ENCODE data around the gene HOXB1. TPM values are rescaled to one million over a fixed set of nuclear protein-coding genes. Genes with fewer than 3 reads are reported as not detected.

HOXB1 gene
- total RNA-seq, 1 experiment from 2014 or later: not detected

DNA sequence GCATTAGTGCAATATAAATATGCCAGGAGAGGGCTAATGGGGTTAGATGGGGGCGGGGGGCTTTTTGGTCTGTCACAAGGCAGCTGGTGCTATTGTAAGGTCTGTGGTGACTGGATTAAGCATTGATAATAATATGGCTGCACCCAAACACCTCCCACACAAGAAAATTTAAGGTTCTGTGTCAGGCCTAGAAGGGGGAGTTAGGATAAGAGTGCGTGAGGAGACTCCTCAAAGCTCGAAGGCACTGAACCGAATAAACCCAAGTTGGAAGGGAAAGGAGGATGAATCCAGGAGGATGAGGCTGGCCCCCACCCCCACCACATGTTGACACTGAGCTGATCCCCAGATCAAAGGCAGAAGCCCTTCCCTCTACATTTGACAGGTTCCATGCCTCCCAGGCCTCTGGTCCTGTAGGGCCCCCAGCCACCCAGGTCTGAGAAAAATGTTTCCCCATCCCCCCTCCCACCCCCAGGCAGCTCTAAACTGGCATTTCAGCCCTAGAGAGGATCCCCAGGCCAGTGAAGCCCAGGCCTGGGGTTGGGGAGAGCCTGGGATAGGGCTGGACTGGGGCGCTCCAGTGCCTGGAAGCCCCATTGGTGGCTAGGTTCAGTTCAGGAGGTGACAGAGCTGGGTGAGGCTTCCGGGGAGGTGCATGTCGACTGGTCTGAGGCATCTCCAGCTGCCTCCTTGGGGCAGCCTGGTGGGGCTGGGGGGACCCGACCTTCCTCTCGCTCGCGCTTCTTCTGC is 1.7 kb downstream of the HOXB1 start:
- Mint-ChIP-seq H3K9me3 (ENCODE audit: unreplicated experiment) (no peaks in the 10 kb centered on the region), H3K4me3 (ENCODE audit: unreplicated experiment) (no peak overlapping the region), H3K27me3 (ENCODE audit: insufficient read depth, unreplicated experiment) (no peaks in the 10 kb centered on the region), H3K27ac (ENCODE audit: unreplicated experiment) (no peak overlapping the region), H3K4me1 (ENCODE audit: low read depth, unreplicated experiment) (no peaks in the 10 kb centered on the region), H3K36me3 (ENCODE audit: insufficient read depth, unreplicated experiment) (no peaks in the 10 kb centered on the region)
- peaks cover 23% of the 10 kb centered on the region for H3K4me1 ChIP-seq
- CTCF ChIA-PET: interaction anchor here (0.7 to 1.1 kb wide), 3 partner anchors 26 to 60 kb away, joined by 3 to 4 read pairs (median 3); no protein-coding TSS in a partner anchor
- intact Hi-C loops (cut with micrococcal nuclease; ENCODE audit: unreplicated experiment): no loop called here
- TF ChIP-seq, protein P1, sequence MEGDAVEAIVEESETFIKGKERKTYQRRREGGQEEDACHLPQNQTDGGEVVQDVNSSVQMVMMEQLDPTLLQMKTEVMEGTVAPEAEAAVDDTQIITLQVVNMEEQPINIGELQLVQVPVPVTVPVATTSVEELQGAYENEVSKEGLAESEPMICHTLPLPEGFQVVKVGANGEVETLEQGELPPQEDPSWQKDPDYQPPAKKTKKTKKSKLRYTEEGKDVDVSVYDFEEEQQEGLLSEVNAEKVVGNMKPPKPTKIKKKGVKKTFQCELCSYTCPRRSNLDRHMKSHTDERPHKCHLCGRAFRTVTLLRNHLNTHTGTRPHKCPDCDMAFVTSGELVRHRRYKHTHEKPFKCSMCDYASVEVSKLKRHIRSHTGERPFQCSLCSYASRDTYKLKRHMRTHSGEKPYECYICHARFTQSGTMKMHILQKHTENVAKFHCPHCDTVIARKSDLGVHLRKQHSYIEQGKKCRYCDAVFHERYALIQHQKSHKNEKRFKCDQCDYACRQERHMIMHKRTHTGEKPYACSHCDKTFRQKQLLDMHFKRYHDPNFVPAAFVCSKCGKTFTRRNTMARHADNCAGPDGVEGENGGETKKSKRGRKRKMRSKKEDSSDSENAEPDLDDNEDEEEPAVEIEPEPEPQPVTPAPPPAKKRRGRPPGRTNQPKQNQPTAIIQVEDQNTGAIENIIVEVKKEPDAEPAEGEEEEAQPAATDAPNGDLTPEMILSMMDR (IDR thresholded peaks at IDR 0.05; ENCODE audit: insufficient read depth in 1 of 2, low read depth in 1 of 2, low read length in 1 of 2, severe bottlenecking in 1 of 2, unreplicated experiment in 1 of 2): no peak
- H3K4me3 ChIP-seq (ENCODE audit: low read depth, low read length): no peak overlapping the region
- BruUV-seq (replicated peaks): no TSS peak
- DNase-seq: no peak
- H3K36me3 ChIP-seq (ENCODE audit: control insufficient read depth, insufficient read depth, low read length): no peaks in the 10 kb centered on the region
- POLR2A ChIA-PET: no interaction called here
- H3K9me3 ChIP-seq: no peaks in the 10 kb centered on the region
- no peaks in the 10 kb centered on the region for H3K27me3 ChIP-seq (replicated peaks; ENCODE audit: control insufficient read depth, insufficient read depth, low read length)

DNA sequence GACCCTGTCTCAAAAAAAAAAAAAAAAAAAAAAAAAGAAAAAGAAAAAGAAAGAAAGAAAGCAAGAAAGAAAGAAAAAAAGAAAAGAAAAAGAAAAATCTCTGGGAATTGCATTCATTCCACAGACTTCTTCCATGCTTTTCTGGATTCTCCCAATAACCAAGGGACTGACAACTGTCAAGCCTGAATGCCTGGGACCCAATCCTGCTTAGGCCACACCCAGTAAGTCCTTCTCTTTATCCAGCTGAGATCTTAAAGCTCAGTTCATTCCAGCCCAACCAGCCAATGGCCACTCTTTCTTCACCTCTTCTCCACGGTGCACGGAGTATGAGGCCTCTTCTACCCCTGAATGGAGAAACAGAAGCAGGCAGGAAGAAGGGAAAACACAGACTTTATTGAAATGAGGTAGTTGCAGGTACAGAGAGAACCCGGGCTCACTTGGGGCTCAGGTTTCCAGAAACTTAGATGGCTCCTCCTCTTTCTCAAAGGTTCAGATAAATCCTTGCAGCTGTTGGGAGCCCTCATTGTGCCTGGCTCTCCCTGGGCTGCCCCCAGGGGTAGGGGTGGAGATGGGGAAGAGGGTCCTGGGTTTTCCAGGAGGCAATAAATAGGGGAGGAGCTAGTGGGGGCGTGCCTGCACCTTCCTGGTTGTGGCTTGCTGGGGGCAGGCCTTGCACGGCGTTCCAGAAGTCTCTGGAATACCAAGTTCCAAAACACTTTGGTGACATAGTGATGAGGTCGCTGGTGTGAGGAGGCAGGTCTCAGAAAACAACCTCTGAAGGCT is 2.5 kb downstream of the HOXB1 start:
- Histone ChIP-seq H3K9me3 (no peaks in the 10 kb centered on the region), H3K4me3 (ENCODE audit: low read depth, low read length) (no peak overlapping the region), H3K27me3 (replicated peaks; ENCODE audit: control insufficient read depth, insufficient read depth, low read length) (no peaks in the 10 kb centered on the region), H3K36me3 (ENCODE audit: control insufficient read depth, insufficient read depth, low read length) (no peaks in the 10 kb centered on the region), H3K4me1 (peaks cover 23% of the 10 kb centered on the region)
- Mint-ChIP-seq H3K27me3 (ENCODE audit: insufficient read depth, unreplicated experiment) (no peaks in the 10 kb centered on the region), H3K9me3 (ENCODE audit: unreplicated experiment) (no peaks in the 10 kb centered on the region), H3K4me3 (ENCODE audit: unreplicated experiment) (no peak overlapping the region), H3K27ac (ENCODE audit: unreplicated experiment) (no peak overlapping the region), H3K36me3 (ENCODE audit: insufficient read depth, unreplicated experiment) (no peaks in the 10 kb centered on the region), H3K4me1 (ENCODE audit: low read depth, unreplicated experiment) (no peaks in the 10 kb centered on the region)
- DNase-seq: no peak
- ChIA-PET POLR2A (no interaction called here), CTCF (interaction anchor here (0.7 to 1.1 kb wide), 2 partner anchors 27 to 61 kb away, joined by 3 to 4 read pairs; no protein-coding TSS in a partner anchor)
- BruUV-seq (replicated peaks): no TSS peak
- TF ChIP-seq, protein P1 (IDR thresholded peaks at IDR 0.05; ENCODE audit: insufficient read depth in 1 of 2, low read depth in 1 of 2, low read length in 1 of 2, severe bottlenecking in 1 of 2, unreplicated experiment in 1 of 2): no peak
- intact Hi-C loops (cut with micrococcal nuclease; ENCODE audit: unreplicated experiment): no loop called here

GRCh38 chr17:48527547-48527932 is 3.3 kb downstream of the HOXB1 start:
- H3K27ac Mint-ChIP-seq (ENCODE audit: unreplicated experiment): no peak overlapping the region
- Histone ChIP-seq H3K36me3 (ENCODE audit: control insufficient read depth, insufficient read depth, low read length) (no peaks in the 10 kb centered on the region), H3K9me3 (no peaks in the 10 kb centered on the region), H3K4me3 (ENCODE audit: low read depth, low read length) (no peak overlapping the region), H3K27me3 (replicated peaks; ENCODE audit: control insufficient read depth, insufficient read depth, low read length) (no peaks in the 10 kb centered on the region), H3K4me1 (peaks cover 25% of the 10 kb centered on the region)
- H3K4me3 Mint-ChIP-seq (ENCODE audit: unreplicated experiment): no peak overlapping the region
- no TSS peak for BruUV-seq (replicated peaks)
- H3K27me3 Mint-ChIP-seq (ENCODE audit: insufficient read depth, unreplicated experiment): no peaks in the 10 kb centered on the region
- H3K4me1 Mint-ChIP-seq (ENCODE audit: low read depth, unreplicated experiment): peaks cover 3% of the 10 kb centered on the region
- no peak for DNase-seq
- no peaks in the 10 kb centered on the region for H3K36me3 Mint-ChIP-seq (ENCODE audit: insufficient read depth, unreplicated experiment)
- intact Hi-C loops (cut with micrococcal nuclease; ENCODE audit: unreplicated experiment): no loop called here
- H3K9me3 Mint-ChIP-seq (ENCODE audit: unreplicated experiment): no peaks in the 10 kb centered on the region
- POLR2A ChIA-PET: no interaction called here
- TF ChIP-seq, protein P1 (IDR thresholded peaks at IDR 0.05; ENCODE audit: insufficient read depth in 1 of 2, low read depth in 1 of 2, low read length in 1 of 2, severe bottlenecking in 1 of 2, unreplicated experiment in 1 of 2): no peak
- CTCF ChIA-PET: no interaction called here

Measured in Caco-2 (cell line).